ENCODE results near the gene MCMBP.

The MCMBP gene

DNA sequence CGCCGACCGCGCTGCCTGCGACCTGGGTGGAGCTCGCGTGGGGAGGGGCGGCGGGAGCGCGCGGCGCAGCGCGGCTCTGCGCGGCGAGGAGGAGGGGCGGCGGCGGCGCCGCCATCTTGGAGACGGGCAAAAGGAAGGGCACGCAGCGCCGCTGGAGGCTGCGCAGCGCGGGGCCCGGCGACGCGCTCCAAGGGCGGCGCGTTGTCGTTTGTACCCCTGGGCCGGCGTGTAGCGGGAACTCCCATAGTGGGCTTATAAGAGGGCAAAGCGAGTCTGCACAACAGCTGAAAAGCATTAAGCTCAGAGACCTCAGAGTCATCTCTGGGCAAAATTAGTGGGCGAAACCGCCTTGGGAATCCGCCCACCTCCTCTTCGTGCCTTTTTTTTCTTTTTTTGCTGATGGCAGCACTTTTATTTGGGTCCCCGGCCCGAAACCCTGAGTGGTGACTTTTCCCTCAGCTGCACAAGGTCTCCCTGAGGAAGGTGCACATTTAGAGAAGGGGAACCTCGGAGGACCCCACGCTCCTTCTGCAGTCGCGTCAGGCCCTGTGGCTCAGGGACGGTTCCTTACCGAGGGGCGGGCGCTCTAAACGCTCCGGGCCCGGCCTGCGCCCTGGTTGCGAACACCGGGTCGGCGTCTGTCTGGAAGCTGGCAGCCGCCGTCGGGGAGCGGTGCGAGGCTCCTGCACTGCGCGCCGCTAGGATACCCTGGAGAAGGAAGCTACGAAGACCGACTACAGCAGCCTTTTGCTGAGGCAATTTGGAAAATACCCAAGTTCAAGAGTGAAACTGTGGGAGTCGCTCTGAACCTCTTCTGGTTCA is 428 bp upstream of the MCMBP start:
- TF ChIP-seq, protein P1, sequence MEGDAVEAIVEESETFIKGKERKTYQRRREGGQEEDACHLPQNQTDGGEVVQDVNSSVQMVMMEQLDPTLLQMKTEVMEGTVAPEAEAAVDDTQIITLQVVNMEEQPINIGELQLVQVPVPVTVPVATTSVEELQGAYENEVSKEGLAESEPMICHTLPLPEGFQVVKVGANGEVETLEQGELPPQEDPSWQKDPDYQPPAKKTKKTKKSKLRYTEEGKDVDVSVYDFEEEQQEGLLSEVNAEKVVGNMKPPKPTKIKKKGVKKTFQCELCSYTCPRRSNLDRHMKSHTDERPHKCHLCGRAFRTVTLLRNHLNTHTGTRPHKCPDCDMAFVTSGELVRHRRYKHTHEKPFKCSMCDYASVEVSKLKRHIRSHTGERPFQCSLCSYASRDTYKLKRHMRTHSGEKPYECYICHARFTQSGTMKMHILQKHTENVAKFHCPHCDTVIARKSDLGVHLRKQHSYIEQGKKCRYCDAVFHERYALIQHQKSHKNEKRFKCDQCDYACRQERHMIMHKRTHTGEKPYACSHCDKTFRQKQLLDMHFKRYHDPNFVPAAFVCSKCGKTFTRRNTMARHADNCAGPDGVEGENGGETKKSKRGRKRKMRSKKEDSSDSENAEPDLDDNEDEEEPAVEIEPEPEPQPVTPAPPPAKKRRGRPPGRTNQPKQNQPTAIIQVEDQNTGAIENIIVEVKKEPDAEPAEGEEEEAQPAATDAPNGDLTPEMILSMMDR (IDR thresholded peaks at IDR 0.05), result no peak

DNA sequence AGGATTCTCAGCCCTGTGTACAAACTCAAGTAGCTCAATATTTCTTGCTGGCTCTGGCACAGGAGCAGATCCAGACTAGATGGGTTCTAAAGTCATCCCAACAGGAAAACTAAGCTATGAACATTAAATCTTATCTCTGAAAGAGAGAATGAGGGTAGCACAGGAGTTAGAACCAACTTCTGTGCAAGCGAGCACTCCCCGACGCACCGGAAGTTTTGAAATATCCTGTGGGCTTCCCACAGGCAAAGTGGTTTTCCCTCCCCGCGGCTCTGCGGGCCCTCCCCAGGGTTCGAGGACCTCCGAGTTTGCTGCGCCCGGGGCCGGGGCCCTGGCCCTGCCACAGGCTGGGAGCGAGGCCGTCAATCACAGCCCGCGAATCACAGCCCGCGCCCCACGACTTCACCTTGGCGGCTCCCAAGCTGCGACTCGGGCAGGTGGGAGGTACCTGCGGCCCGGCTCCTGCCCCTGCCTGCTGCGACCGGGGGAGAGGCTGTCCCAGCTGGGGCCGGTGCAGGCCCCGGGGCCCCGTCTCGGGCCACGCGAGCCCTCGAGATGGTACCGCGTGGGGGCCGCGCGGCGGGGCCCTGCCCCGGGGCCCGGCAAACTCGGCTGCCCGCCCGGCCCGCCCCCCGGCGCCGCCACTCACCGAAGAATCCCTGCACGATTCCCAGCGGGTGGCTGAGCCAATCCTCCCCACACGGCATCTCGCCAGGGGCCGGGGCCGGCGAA is 598 bp downstream of the MCMBP start:
- TF ChIP-seq, protein P1 (IDR thresholded peaks at IDR 0.05), result no peak

DNA sequence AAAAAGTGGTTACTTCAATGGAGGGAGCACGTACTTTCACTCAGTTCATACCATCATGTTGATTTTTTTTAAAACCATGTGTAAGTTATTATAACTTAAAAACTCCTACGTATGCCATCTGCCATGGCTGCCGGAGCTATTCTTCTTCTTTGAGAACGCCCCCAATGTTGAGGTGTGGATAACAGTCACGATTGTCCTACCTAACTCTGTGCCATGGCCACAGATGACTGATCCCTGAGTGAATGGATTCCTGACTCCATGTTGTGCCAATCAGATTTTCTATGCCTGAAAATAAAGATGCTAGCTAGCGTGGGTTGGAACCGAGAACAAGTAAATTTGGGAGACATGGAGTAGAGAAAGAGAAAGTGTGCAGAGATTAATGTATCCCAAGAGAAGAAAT is 5.3 kb downstream of the MCMBP start:
- TF ChIP-seq, protein P1 (IDR thresholded peaks at IDR 0.05), result no peak

DNA sequence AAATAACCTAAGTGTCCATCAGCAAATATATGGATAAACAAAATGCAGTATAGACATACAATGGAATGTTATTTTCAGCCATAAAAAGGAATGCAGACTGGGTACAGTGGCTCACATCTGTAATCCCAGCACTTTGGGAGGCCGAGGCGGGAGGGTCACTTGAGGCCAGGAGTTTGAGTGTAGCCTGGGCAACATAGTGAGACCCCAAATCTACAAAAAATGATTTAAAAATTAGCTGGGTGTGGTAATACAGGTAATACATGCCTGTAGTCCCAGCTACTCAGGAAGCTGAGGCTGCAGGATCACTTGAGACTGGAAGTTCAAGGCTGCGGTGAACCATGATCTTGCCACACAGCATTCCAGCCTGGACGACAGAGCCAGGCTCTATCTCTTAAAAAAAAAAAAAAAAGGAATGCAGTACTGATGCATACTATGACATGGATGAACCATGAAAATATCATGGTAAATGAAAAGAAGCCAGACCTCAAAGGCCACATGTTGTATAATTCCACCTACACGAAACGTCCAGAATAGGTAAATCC is 6.9 kb downstream of the MCMBP start:
- TF ChIP-seq, protein P1 (IDR thresholded peaks at IDR 0.05), result no peak

DNA sequence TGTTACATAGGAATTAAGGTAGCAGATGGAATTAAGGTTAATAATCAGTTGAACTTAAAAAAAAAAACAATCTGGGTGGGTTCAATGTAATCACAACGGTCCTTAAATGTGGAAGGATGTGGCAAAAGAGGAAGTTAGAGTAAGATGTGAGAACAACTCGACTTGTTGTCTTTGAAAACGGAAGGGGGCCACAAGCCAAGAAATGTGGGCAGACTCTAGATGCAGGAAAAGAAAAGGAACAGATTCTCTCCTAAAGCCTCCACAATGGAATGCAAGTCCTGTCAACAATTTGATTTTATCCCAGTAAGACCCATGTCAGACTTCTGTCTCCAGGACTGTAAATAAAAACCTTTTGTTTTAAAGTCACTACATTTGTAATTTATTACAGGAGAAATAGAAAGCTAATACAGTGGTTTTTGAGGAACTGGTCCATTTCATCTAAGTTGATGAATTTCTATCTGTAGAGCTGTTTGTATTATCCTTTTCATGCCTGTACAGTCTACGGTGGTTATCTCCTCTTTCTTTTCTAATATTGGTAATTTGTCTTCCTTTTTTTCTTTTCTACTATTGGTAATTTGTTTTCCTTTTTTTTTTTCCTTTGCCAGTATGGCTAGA is 8.6 kb downstream of the MCMBP start:
- TF ChIP-seq, protein P1 (IDR thresholded peaks at IDR 0.05), result no peak

DNA sequence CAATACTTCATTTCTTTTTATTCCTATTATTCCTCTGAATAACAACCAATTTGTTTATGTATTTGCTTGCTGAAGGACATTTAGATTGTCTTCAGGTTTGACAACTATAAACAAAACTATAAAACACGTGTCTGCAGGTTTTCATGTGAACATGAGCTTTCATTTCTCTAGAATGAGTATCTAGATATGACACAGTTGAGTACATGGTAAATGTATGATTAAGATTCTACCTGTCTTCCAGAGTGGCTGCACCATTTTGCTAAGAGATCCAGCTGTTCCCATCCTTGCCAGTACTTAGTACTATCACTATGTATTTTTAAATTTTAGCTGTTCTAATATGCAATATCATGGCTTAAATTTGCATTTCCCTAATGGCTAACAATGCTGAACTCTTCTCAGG is 10.1 kb downstream of the MCMBP start:
- TF ChIP-seq, protein P1 (IDR thresholded peaks at IDR 0.05), result no peak

DNA sequence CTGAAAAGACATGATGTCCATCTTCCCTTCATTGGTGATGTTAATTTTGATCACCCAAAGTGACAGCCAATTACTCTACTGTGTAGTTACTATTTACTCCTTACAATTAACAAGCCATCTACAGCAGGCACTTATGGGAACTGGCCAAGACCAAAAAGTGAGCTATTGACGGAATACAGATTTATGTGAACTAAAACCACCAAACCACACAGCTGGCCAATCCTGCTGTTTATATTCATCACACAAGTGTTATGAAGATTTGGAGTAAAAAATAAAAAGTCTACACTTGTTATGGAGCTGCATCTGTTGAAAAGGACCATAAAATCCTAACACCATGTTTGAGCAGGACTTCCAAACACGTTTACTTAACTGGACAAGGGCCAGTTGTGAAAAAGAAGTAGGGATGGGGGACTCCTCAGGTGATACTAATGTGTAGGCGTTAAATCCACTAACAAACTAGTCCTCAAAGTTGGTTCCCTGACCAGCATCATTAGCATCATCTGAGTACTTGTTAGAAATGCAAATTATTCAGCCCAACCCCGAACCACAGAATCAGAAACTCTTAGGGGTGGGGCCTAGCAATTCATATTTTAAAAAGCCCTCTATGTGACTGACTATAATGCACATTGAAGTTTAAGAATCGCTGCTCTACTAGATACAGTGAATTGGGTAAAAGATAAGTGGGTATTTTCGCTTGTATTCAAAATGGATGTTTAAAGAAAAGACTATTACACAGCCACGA is 11.6 kb downstream of the MCMBP start:
- TF ChIP-seq, protein P1 (IDR thresholded peaks at IDR 0.05), result no peak

Data from LNCAP (cell line).